NCI-H128 (cell line): ENCODE measurements around the gene KIF9.
"Not testable (repeated sequence)": the region's sequence is repeated elsewhere in the genome, so short reads cannot be mapped to it uniquely, and the experiment has no call there.

Source experiments
- DNase-seq: peaks from one replicate; lab custom pipeline; 2025; ENCODE audit not compliant: unreplicated experiment; lab: John Stamatoyannopoulos, UW

Gene KIF9, protein sequence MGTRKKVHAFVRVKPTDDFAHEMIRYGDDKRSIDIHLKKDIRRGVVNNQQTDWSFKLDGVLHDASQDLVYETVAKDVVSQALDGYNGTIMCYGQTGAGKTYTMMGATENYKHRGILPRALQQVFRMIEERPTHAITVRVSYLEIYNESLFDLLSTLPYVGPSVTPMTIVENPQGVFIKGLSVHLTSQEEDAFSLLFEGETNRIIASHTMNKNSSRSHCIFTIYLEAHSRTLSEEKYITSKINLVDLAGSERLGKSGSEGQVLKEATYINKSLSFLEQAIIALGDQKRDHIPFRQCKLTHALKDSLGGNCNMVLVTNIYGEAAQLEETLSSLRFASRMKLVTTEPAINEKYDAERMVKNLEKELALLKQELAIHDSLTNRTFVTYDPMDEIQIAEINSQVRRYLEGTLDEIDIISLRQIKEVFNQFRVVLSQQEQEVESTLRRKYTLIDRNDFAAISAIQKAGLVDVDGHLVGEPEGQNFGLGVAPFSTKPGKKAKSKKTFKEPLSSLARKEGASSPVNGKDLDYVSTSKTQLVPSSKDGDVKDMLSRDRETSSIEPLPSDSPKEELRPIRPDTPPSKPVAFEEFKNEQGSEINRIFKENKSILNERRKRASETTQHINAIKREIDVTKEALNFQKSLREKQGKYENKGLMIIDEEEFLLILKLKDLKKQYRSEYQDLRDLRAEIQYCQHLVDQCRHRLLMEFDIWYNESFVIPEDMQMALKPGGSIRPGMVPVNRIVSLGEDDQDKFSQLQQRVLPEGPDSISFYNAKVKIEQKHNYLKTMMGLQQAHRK

DNA sequence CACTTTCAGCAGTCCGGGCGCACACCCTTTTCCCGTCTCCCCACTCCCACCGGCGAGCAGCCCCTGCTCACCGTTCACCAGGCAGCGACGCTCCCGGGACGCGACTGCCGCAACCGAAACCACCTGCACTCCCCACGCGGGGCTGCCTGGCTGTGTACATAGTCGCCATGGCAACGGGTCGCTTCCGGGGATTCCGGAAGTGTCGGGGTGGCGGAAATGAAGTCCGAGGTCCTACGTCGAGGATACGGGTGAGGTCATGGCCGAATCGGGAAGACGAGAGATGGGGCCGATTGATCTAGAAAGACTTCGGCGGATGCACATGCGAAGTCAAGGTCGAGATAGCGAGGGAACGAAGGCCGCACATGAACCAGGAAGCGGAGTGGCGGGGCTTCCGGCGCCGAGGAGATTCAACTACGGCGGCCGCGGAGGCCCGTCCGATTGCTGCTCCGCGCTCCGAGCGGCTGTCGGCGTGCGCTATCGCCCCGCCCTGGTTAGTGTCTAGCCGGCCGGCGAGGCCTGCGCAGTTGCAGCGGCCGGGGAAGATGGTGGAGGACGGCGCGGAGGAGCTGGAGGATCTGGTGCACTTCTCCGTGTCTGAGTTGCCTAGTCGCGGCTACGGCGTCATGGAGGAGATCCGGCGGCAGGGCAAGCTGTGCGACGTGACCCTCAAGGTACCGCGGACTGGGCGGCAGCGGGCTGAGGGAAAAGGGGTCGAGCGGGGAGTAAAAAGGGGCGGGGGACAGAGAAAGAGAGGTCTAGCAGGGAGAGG lies at the start of gene KIF9, which contains the start of gene KLHL18:
Gene KIF9 (minus strand): TSS at position 376 of the 769 bp plus-strand sequence. CDS start 5,425 bp downstream, outside the sequence.
Gene KLHL18 (plus strand): TSS at position 521 of the 769 bp plus-strand sequence. CDS start 22 bp downstream, at position 543.
- DNase-seq = peak; percentile 76

DNA sequence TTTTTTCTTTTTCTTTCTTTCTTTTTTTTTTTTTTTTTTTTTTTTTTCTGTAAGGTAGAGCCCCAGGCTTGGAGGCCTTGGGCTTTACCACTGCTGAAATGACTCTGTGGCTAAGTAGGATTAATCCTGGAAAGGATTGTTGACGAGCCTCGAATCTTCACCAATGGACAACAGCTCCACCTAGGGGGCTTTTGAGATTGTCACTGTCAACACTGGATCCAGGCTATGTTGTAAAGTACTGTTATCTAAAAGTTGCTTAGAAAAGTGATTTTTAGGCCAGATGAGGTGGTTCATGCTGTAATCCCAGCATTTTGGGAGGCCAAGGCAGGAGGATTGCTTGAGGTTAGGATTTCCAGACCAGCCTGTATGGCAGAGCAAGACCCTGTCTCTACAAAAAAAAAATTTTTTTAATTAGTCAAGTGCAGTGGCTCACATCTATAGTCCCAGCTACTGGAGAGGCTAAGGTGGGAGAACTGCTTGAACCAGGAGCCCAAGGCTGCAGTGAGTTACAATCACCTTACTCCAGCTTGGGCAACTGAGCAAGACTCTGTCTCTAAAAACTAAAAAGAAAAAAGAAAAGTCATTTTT lies 41.8 kb upstream of the KIF9 start:
- DNase-seq = peak; percentile 25

DNA sequence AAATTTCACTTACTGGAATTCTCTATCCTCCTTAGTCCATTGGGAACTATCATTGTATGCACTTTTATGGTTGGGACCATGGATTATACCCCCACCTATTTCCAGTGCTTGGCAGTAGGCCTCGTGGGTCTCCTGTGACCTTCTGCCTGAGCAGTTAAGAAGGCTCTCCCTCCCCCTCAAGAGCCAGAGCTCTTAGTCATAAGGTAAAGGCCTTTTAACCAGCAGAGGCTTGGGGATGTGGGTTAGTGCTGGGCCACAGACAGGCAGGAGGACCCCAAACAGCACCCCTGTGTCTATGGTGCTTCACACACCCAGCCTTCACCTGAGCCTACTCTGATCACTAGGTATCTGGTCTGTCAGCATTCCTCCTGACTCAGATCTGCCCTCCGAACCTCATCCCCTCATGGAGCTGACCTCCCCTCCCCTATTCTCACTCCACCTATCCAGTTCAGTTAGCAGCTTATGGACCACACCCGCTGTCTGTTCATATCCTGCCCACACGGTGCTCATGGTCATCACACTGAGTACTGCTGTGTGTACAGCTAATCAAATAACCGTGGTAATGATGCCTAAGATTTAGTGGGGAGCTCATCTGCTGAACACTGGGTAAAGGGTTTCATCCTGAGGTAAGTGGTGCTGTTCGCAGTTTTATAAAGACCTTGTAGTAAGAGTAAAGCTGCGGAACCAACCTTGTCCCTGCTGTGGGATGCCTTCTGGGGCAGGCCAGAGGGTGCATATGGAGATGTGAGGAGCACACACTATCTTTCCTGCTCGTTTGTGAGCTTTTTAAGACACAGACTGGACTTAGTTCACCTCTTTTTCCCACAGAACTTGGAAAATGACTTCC lies 41.1 kb upstream of the KIF9 start:
- DNase-seq = no peak

DNA sequence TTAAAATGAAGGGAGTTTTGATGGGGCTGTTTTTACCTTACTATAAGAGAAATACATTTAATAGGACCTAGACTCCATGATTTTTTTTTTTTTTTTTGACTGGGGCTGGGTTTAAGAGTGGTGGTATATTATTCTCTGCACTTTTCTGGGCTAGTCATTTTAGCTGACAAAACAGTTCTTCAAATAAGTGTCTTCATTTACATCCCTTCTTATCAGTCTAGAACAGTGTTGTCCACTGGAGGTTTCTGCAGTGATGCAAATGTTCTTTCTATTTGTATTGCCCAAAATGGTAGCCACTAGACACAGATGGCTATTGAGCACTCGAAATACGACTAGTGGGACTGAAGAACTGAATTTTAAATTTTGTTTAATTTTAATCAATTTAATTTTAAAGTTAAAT lies 37.4 kb upstream of the KIF9 start:
- DNase-seq = no peak

DNA sequence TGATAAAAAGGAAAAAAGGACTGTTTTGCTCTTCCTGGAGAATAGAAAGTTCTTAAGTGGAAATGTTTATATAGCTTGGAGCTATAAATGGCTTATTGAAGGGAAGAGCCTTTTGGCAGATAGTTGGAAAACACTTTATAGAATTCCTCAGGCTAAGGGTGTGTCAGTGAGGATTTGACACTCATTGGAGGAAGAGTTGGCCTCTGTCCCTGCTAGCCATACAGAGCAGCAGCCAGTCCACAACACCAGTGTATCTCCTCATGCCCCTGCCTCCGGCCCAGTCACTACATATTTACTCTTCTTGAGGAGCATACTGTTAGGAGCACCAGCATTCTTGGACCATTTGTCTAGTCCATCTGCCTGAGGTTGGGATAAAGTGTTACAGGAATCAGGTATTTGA lies 36.3 kb upstream of the KIF9 start:
- DNase-seq = no peak

DNA sequence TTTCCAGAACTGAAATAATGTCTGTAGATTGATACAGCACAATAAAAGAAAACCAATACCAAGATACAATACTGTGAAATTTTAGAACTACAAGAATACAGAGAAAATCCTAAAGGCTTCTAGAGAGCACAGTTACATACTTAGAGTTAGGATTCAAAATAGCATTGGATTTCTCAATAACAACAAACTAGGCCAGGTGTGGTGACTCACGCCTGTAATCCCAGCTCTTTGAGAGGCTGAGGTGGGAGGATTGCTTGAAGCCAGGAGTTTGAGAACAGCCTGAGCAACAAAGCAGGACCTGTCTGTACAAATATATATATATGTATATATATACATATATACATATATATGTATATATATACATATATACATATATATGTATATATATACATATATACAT lies 33.6 kb upstream of the KIF9 start:
- DNase-seq = not testable (repeated sequence)

DNA sequence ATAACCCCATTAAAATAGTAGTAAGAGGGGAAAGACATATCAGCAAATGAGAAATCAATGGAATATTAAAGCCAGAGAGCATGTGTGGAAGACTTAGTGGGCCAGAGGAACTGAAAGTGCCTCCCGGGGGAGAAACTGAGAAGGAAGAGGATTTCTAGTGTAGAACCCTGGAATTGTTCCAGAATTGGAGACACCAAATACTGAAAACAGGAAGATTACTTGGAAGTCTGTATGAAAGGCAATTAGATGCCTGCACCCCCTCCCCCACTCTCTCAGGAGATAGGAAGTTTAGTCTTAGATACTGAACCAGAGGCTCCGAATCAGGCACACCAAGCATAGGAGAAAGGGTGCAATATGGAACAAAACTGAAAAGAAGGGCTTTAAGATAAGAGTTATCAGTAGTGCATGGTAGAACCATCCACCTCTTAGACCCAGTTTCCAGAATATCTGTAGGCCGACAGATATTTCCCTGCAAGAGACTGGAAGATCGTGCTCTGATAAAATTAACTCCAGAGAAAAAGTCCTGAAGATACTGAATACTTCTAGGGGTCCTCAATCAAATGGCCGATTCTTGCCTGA lies 32.6 kb upstream of the KIF9 start:
- DNase-seq = no peak

DNA sequence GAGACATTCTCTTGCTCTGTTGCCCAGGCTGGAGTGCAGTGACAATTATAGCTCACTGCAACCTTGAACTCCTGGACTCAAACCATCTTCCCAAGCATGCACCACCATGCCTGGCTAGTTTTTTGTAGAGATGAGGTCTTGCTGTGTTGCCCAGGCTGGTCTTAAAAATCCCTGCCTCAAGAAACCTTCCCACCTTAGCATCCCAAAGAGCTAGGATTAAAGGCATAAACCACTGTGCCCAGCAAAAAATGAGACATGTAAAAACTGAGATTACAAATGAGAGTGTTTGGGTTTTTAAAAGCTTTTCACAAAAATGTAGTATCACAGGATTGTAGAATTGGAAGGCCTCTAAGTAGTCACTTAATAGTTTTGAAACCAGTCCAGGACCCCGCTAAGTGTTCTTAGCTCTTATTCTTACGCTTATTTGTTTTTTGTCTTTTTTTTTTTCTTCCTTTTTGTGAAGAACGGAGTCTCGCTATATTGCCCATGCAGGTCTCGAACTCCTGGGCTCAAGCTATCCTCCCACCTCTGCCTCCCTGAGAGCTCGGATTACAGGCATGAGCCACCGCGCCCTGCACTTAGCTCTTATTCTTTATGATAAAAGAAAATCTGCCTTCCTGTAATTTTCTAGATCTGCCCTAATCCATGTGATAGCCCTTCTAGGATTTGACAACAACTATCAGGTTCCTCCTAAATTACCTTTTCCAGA lies 31.6 kb upstream of the KIF9 start:
- DNase-seq = no peak

DNA sequence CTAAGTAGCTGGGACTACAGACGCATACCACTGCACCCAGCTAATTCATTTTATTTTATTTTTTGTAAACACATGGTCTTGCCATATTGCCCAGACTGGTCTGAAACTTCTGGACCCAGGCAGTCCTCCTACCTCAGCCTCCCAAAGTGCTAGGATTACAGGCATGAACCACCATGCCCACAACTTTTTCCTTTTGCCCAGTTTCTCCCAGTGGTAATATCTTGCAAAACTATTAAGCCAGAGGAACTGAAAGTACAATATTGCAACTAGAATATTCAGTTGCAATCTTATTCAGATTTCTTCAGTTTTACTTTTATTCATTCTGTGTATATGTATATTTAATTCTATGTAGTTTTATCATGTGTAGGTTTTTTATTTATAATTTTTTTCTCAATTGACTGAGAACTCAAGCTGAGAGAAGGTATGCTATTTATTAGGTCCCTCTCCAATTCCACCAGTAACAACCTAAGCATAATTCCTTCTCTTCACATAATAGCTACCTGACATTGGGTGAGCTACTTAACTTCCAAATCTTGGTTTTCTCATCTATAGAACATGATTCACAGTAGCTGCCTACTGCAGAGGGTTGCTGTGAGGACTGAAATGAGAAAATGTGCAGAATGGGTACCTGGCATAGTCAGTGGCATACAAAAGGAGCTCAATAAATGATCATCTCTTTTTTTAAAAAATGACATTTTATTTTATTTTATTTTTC lies 30.9 kb upstream of the KIF9 start:
- no peak for DNase-seq

DNA sequence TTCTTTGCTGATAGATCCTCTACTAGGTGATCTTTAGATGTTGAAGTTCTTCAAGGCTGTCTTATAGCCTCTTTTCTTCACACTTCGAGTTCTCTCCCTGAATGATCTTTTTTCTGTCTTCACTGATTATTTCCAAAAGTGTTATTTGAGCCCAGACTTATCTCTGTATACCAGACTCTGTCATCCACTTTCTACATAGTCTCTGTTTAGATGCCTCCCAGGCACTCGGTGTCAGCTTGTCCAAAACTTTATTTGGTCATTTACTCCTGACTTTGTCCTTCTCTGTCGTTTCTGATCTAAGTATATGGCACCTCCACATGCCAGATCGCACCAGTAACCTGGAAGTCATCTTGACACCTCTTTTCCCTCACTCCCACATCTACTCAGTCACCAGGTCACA lies 27.8 kb upstream of the KIF9 start:
- no peak for DNase-seq

DNA sequence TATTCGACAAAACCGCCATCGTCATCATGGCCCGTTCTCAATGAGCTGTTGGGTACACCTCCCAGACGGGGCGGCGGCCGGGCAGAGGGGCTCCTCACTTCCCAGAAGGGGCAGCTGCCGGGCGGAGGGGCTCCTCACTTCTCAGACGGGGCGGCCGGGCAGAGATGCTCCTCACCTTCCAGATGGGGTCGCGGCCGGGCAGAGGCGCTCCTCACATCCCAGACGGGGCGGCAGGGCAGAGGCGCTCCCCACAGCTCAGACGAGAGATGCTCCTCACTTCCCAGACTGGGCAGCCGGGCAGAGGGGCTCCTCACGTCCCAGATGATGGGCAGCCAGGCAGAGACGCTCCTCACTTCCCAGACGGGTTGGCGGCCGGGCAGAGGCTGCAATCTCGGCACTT lies 26.6 kb upstream of the KIF9 start:
- not testable (repeated sequence) for DNase-seq

DNA sequence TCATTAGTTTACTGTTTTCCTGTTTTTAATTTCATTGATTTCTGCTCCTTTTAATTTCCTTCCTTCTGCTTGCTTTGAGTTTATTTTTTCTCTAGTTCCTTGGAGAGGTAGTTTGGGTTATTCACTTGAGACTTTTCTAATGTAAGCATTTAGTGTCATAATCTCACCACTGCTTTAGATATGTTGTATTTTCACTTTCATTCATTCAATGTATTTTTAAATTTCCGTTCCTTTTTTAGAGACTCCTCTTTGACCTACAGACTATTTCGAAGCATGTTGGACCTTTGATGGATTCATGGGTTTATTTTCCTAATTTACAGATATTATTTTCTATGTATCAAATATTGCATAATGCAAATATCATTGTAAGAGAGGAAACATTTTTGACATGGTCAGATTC lies 23.4 kb upstream of the KIF9 start:
- DNase-seq = no peak

DNA sequence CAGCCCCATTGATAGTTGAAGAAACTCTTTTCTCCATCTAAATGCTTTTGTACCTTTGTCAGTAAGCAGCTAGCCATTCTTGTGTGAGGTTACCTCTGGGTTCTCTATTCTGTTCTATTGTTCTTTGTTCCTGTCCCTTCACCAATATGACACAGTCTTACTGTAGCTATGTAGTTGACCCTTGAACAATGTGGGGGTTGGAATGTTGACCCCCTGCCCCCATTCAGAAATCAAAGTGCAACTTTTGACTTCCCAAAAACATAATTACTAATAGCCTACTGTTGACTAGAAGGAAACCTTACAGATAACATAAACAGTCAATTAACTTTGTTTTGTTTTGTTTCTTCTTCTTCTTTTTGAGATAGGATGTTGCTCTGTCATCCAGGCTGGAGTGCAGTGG lies 18.9 kb upstream of the KIF9 start:
- no peak for DNase-seq

DNA sequence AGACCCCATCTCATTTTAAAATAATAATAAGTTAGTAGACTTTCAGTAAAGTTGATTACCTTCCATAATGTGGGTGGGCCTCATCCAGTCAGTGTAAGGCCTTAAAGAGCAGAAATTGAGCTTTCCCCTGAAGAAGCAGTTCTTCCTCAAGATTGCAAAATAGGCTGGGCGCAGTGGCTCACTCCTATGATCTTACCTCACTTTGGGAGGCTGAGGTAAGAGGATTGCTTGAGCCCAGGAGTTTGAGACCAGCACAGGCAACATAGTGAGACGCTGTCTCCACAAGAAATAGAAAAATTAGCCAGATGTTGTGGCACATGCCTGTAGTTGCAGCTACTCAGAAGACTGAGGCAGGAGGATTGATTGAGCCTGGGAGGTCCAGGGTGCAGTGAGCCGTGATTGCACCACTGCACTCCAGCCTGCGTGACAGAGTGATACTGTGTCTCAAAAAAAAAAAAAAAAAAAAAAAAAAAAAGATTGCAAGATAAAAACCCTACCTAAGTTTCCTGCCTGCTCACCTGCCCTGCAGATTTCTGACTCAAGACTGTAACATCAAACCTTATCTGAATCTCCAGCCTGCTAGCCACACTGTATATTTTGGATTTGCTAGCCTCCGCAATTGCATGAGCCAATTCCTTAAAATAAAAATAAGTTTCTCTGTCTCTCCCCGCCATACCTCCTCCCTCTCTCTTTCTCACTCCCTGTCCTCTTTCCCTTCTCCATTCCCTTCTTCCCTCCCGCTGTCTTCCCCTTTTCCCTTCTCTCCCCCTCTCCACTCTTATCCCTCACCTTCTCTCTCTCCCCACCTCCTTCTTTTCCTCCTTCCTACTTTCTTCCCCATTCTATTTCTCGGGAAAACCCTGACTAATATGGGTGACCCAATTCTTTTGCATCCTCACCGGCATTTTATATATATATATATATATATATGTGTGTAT lies 17.1 kb upstream of the KIF9 start:
- no peak for DNase-seq

DNA sequence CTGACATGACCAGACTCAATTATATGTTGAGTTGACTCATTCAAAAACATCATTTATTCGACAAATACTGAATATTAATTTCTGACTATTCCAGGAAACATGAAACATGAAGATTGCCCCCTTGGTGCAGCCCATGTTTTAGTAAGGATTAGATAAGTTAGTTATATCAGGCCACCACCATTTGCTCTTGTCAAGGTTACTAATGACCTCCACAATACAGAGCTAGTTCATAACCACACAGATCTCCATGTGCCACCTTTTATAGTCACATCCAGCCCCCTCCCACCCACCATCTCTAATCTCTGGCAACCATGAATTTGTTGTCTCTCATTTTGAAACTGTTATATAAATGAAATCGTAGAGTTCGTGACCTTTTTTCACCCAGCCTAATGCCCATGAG lies 15.8 kb upstream of the KIF9 start:
- DNase-seq = no peak

DNA sequence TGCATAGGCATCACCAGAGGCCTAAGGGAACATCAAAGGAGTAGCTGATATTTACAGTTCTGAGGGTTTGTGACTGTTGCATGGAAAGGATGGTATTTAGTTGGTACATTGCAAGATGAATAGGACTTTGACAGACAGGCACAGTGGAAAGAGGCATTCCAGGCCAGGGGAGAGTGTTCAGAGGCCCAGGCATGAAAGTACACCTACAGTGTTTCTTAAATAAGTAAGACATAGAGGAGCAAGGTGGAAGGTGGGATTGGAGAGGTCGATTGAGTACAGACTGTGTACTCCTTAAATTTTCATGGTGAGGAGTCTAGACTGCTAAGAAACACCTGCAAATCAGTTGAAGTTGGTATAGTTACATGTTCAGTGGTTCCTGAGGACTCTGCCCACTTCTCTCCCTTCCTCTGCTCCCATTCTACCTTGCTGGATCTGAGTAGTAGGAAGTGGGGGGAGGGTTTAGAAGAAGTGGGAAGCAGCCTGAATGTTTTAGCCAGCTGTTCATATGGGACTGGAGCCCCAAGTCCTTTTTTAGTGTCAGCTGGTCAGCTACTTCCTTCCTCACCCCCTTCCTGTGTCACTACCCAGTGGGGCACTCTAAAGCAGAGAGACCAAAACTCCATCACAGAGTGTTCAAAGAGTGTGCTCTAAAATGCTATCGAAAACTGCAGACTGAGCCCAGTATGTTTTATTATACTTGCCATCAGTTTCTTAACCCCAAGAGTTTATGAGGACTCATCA lies 14.1 kb upstream of the KIF9 start:
- no peak for DNase-seq

DNA sequence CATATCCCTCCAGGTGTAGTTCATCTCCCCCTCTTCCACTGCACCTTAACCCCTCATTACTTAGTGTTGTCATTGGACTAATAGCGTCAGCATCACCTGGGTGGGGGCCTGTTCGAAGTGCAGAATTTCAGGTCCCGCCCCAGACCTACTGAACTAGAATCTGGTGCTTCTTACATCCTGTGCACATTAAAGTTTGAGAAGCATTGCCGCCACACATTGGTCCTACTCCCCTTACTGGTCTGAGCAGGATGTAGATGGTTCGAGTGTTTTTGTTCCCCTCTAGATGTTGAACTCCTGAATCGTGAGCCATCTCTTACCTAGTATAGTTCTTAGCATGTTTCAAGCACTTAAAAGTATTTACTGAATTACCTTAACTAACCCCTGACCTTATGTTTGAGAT lies 13.4 kb upstream of the KIF9 start:
- DNase-seq = no peak
